WI38 (cell line): ENCODE measurements around the gene KAT6B.

ENCODE experiments used
- H3K4me3 ChIP-seq: 2 replicates; pipeline ENCODE4 v1.5.1; 2011; ENCODE audit warnings: low read depth, mild to moderate bottlenecking, control low read depth, low read length
- CTCF ChIP-seq: IDR thresholded peaks from 2 replicates; pipeline ENCODE4 v1.5.1; 2012; ENCODE audit warnings: low read depth, mild to moderate bottlenecking, control low read depth, low read length

Gene KAT6B

GRCh38 chr10:74977072-74977471 lies 150.7 kb downstream of the KAT6B start:
- H3K4me3 ChIP-seq, result no peak overlapping the region
- no peak for TF ChIP-seq CTCF

GRCh38 chr10:74977913-74978847 lies 151.8 kb downstream of the KAT6B start:
- H3K4me3 ChIP-seq, result no peak overlapping the region
- TF ChIP-seq CTCF, result no peak

GRCh38 chr10:74981831-74982633 lies 155.6 kb downstream of the KAT6B start:
- TF ChIP-seq CTCF, result no peak
- H3K4me3 ChIP-seq, result no peak overlapping the region

GRCh38 chr10:74982634-74982982 lies 156.2 kb downstream of the KAT6B start:
- no peak for TF ChIP-seq CTCF
- no peak overlapping the region for H3K4me3 ChIP-seq

- no peak for TF ChIP-seq CTCF
Measured at GRCh38 chr10:74983383-74983782, 157.0 kb downstream of the KAT6B start.

GRCh38 chr10:74987339-74988053 lies 161.1 kb downstream of the KAT6B start:
- no peak for TF ChIP-seq CTCF
- H3K4me3 ChIP-seq, result no peak overlapping the region

More at GRCh38 chr10:74983383-74983782, 157.0 kb downstream of the KAT6B start:
- H3K4me3 ChIP-seq, result no peak overlapping the region
